ENCODE data around the gene NDUFB6. TPM values are rescaled to one million over a fixed set of nuclear protein-coding genes. Genes with fewer than 3 reads are reported as not detected.

The NDUFB6 gene
- total and polyA plus RNA-seq, 9 of the 15 experiments (the other 6 are each of a cell fraction or from before 2014, with no cell fraction given): 26.5 to 88.1 (median 64.0) TPM

GRCh38 chr9:32526041-32526706, 46.8 kb downstream of the NDUFB6 start, which contains the start of gene RIGI:
Gene RIGI, minus strand, starts transcription at chr9:32526196. Its CDS starts 30 bp downstream, at chr9:32526166.
- Histone ChIP-seq H3K9me3 (replicated peaks; ENCODE audit: control insufficient read depth, insufficient read depth, low read depth, low read length) (no peaks in the 10 kb centered on the region), H3K9me1 (ENCODE audit: control insufficient read depth, insufficient read depth, low read length) (no peaks in the 10 kb centered on the region), H3K36me3 (ENCODE audit: control insufficient read depth, insufficient read depth, low read length) (no peaks in the 10 kb centered on the region), H3K27ac (ENCODE audit: extremely low read depth, low read depth, low read length) (peak within 1 kb of the TSS; percentile 33; the same call in 2 of the 3 replicates), H3K27me3 (ENCODE audit: control insufficient read depth in 2 of 2, insufficient read depth in 2 of 2, low read length in 2 of 2) (no peaks in the 10 kb centered on the region), H3K4me2 (ENCODE audit: insufficient read depth, low read length) (peak within 1 kb of the TSS; percentile 80), H4K20me1 (replicated peaks; ENCODE audit: control insufficient read depth, insufficient read depth, low read length) (no peaks in the 10 kb centered on the region), H3K4me1 (replicated peaks in 1 of 2; ENCODE audit: control insufficient read depth in 2 of 2, insufficient read depth in 2 of 2, low read length in 2 of 2) (peaks cover 0 to 4% of the 10 kb centered on the region in 2 experiments; a peak in 1 of 5 replicates), H3K4me3 (peak within 1 kb of the TSS; percentile 54), H3K79me2 (ENCODE audit: control insufficient read depth, insufficient read depth, low read length) (no peaks in the 10 kb centered on the region), H2AFZ (ENCODE audit: low read depth, low read length) (peak within 1 kb of the TSS; percentile 78), H3K9ac (ENCODE audit: insufficient read depth in 1 of 2, low read depth in 2 of 2, low read length in 2 of 2) (peak within 1 kb of the TSS; percentile 38 to 88)
- in situ Hi-C loops (cut with MboI): no loop called here
- ChIA-PET CTCF (ENCODE audit: low intra/inter-chr PET ratio) (interaction anchor here (0.6 to 2.3 kb wide), 3 partner anchors 54 to 402 kb away, joined by 3 to 17 read pairs (median 5); no protein-coding TSS in a partner anchor), POLR2A (interaction anchor here (0.7 to 1.1 kb wide), 5 partner anchors 9 to 499 kb away, joined by 3 to 4 read pairs (median 3); partner anchors contain the start of gene DNAJA1)
- intact Hi-C loops (cut with micrococcal nuclease): loop anchor here (1.0 to 2.0 kb wide), 2 partner anchors 47 to 147 kb away; partner anchors contain the start of gene NDUFB6
- FAIRE-seq (peak; percentile 88), ATAC-seq (peak; percentile 94), DNase-seq (ENCODE audit: extremely low read depth in 1 of 4, low spot score in 3 of 4) (peak; percentile 33 to 69 (median 44))
- BruUV-seq (replicated peaks): no TSS peak
- WGBS (ENCODE audit: insufficient coverage, low coverage, missing lambda C conversion rate): 1% methylated on average over 29 of the region's 37 CpGs
- TF ChIP-seq ELF4 (CRISPR knock-in tag; IDR thresholded peaks at IDR 0.05) (no peak), ZNF318 (IDR thresholded peaks at IDR 0.05; ENCODE audit: borderline replicate concordance in 1 of 2, low read depth in 1 of 2) (peak in 1 of 2 experiments; percentile 54; a peak in 1 of 4 replicates), HDAC6 (IDR thresholded peaks at IDR 0.05; ENCODE audit: low read depth, low read length) (no peak), TFAP4 (CRISPR knock-in tag; IDR thresholded peaks at IDR 0.05; ENCODE audit: borderline replicate concordance) (peak; percentile 24; the same call in 1 of the 2 replicates), FOXK2 (conservative IDR thresholded peaks at IDR 0.05 in 1 of 2, IDR thresholded peaks at IDR 0.05 in 1 of 2; ENCODE audit: low read depth in 2 of 2) (peak; percentile 77 to 84), MCM7 (IDR thresholded peaks at IDR 0.05) (no peak), ZFP36 (IDR thresholded peaks at IDR 0.05; ENCODE audit: low read depth, low read length, partially characterized antibody) (peak; percentile 25), RCOR1 (IDR thresholded peaks at IDR 0.05; ENCODE audit: borderline replicate concordance in 1 of 2, low read depth in 2 of 2, low read length in 2 of 2) (peak in 1 of 2 experiments; percentile 7; a peak in 1 of 4 replicates), CXXC5 (CRISPR knock-in tag; IDR thresholded peaks at IDR 0.05) (0 out of 2 replicates have a peak, but pooled peaks have one; percentile 30), FOXJ3 (CRISPR knock-in tag; IDR thresholded peaks at IDR 0.05) (no peak)
